ENCODE data around the gene CNTNAP5. TPM values are rescaled to one million over a fixed set of nuclear protein-coding genes. Genes with fewer than 3 reads are reported as not detected.

CNTNAP5 gene
- total RNA-seq, 4 donors from 2014 or later = 0.20 to 1.4 (median 0.68) TPM; not detected in 1

DNA sequence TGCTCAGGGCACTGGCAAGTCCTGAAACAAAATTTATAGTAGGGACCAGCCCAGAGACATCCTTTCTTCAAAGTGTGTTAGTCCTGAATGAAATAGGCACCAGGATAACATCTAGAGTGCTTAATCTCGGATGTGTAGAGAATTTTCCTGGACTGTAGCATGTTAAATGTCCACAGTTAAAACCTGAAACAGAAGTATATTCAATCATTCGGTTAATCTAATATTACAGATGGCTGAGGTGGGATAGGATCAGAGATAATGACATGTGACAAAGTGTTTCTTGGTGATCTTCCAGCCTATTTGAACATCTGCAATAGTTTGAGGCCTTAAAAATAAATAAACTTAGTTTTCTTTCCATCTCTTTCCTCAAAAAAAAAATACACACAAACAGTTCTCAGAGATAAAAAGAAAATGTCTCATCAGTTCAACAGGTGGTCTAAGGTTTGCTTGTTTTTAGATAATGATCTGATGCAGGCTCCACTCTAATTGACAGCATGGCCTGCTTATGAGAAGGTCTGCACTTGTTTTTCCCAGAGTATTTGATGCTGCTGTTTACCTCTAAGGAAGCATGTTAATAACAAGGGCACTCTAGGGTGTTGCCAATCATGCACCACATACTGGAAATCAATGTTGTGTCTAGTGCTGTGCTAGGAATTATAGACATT lies 25.9 kb downstream of the CNTNAP5 start:
- H3K36me3 ChIP-seq = no peaks in the 10 kb centered on the region
- no peaks in the 10 kb centered on the region for H3K9me3 ChIP-seq
- intact Hi-C loops (cut with DNase I; ENCODE audit: low total_unique reads) = no loop called here
- H3K27ac ChIP-seq = no peak overlapping the region
- no peaks in the 10 kb centered on the region for H3K4me1 ChIP-seq
- no peak for DNase-seq
- TF ChIP-seq, protein P1, sequence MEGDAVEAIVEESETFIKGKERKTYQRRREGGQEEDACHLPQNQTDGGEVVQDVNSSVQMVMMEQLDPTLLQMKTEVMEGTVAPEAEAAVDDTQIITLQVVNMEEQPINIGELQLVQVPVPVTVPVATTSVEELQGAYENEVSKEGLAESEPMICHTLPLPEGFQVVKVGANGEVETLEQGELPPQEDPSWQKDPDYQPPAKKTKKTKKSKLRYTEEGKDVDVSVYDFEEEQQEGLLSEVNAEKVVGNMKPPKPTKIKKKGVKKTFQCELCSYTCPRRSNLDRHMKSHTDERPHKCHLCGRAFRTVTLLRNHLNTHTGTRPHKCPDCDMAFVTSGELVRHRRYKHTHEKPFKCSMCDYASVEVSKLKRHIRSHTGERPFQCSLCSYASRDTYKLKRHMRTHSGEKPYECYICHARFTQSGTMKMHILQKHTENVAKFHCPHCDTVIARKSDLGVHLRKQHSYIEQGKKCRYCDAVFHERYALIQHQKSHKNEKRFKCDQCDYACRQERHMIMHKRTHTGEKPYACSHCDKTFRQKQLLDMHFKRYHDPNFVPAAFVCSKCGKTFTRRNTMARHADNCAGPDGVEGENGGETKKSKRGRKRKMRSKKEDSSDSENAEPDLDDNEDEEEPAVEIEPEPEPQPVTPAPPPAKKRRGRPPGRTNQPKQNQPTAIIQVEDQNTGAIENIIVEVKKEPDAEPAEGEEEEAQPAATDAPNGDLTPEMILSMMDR (IDR thresholded peaks at IDR 0.05) = no peak
- no peak for TF ChIP-seq EP300 (IDR thresholded peaks at IDR 0.05; ENCODE audit: low read depth)
- TF ChIP-seq POLR2A (IDR thresholded peaks at IDR 0.05) = no peak
- TF ChIP-seq POLR2AphosphoS5 (IDR thresholded peaks at IDR 0.05) = no peak
- WGBS, 2 donors (ENCODE audit: low coverage in 1 of 2) = 57 to 75% methylated on average over 1 to 2 of the region's 2 CpGs
- H3K27me3 ChIP-seq = no peaks in the 10 kb centered on the region
- in situ Hi-C loops (cut with MboI; ENCODE audit: low pct_ligation_motif_present in 1 of 4, low pct_unique_long_range_greater_than_20kb in 1 of 4, low sequenced_read_pairs in 3 of 4) = no loop called here
- H3K4me3 ChIP-seq = no peak overlapping the region

GRCh38 chr2:124053796-124054195 lies 28.7 kb downstream of the CNTNAP5 start:
- Histone ChIP-seq H3K27ac (no peak overlapping the region), H3K36me3 (no peaks in the 10 kb centered on the region), H3K4me3 (no peak overlapping the region), H3K27me3 (no peaks in the 10 kb centered on the region), H3K4me1 (no peaks in the 10 kb centered on the region), H3K9me3 (no peaks in the 10 kb centered on the region)
- intact Hi-C loops (cut with DNase I; ENCODE audit: low total_unique reads) (no loop called here), in situ Hi-C loops (cut with MboI; ENCODE audit: low pct_ligation_motif_present in 1 of 4, low pct_unique_long_range_greater_than_20kb in 1 of 4, low sequenced_read_pairs in 3 of 4) (no loop called here)
- no peak for DNase-seq
- no peak for TF ChIP-seq EP300 (IDR thresholded peaks at IDR 0.05; ENCODE audit: low read depth)
- 76 to 82% methylated on average over 3 of the region's 3 CpGs for WGBS, 2 donors (ENCODE audit: low coverage in 1 of 2)

- Histone ChIP-seq H3K27ac (no peak overlapping the region), H3K27me3 (no peaks in the 10 kb centered on the region), H3K9me3 (no peaks in the 10 kb centered on the region), H3K36me3 (no peaks in the 10 kb centered on the region), H3K4me3 (no peak overlapping the region), H3K4me1 (no peaks in the 10 kb centered on the region)
- in situ Hi-C loops (cut with MboI; ENCODE audit: low pct_ligation_motif_present in 1 of 4, low pct_unique_long_range_greater_than_20kb in 1 of 4, low sequenced_read_pairs in 3 of 4) = no loop called here
- TF ChIP-seq EP300 (IDR thresholded peaks at IDR 0.05; ENCODE audit: low read depth) (no peak), POLR2A (IDR thresholded peaks at IDR 0.05) (no peak), POLR2AphosphoS5 (IDR thresholded peaks at IDR 0.05) (no peak)
- TF ChIP-seq, protein P1 (IDR thresholded peaks at IDR 0.05) = no peak
- WGBS, 2 donors (ENCODE audit: low coverage in 1 of 2) = 77 to 94% methylated on average over 2 of the region's 2 CpGs
- no peak for DNase-seq
- intact Hi-C loops (cut with DNase I; ENCODE audit: low total_unique reads) = loop anchor here (10.0 kb wide), 1 partner anchor 1681 kb away; no protein-coding TSS in a partner anchor
Observed at GRCh38 chr2:124063596-124063995, 38.5 kb downstream of the CNTNAP5 start.

GRCh38 chr2:124065636-124066035 lies 40.5 kb downstream of the CNTNAP5 start:
- Histone ChIP-seq H3K27ac (no peak overlapping the region), H3K4me1 (no peaks in the 10 kb centered on the region), H3K4me3 (no peak overlapping the region), H3K36me3 (no peaks in the 10 kb centered on the region), H3K27me3 (no peaks in the 10 kb centered on the region), H3K9me3 (no peaks in the 10 kb centered on the region)
- 64 to 69% methylated on average over 3 to 4 of the region's 4 CpGs for WGBS, 2 donors (ENCODE audit: low coverage in 1 of 2)
- in situ Hi-C loops (cut with MboI; ENCODE audit: low pct_ligation_motif_present in 1 of 4, low pct_unique_long_range_greater_than_20kb in 1 of 4, low sequenced_read_pairs in 3 of 4) = no loop called here
- TF ChIP-seq EP300 (IDR thresholded peaks at IDR 0.05; ENCODE audit: low read depth) (no peak), POLR2AphosphoS5 (IDR thresholded peaks at IDR 0.05) (no peak), POLR2A (IDR thresholded peaks at IDR 0.05) (no peak)
- TF ChIP-seq, protein P1 (IDR thresholded peaks at IDR 0.05) = no peak
- intact Hi-C loops (cut with DNase I; ENCODE audit: low total_unique reads) = loop anchor here (10.0 kb wide), 1 partner anchor 1679 kb away; no protein-coding TSS in a partner anchor
- DNase-seq = no peak

DNA sequence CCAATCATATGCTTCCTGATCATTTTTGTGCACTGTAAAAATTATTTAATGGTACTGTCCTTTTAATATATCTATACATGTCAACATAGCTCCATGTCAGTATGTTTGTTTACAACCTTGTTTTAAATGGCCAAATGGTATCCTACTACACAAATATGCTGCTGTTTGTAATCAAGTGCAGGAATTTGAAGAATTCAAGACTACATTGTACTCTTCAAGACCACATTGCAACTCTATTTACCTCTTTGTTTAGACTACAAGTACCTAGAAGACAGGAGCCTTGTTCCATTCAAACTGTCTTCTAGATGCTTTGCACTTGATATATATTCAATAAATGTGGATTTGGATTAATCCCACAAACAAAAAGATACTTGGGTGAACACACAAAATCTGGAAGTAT lies 41.7 kb downstream of the CNTNAP5 start:
- in situ Hi-C loops (cut with MboI; ENCODE audit: low pct_ligation_motif_present in 1 of 4, low pct_unique_long_range_greater_than_20kb in 1 of 4, low sequenced_read_pairs in 3 of 4) = no loop called here
- DNase-seq = no peak
- Histone ChIP-seq H3K9me3 (no peaks in the 10 kb centered on the region), H3K4me3 (no peak overlapping the region), H3K27me3 (no peaks in the 10 kb centered on the region), H3K36me3 (no peaks in the 10 kb centered on the region), H3K4me1 (no peaks in the 10 kb centered on the region), H3K27ac (no peak overlapping the region)
- TF ChIP-seq, protein P1 (IDR thresholded peaks at IDR 0.05) = no peak
- TF ChIP-seq POLR2AphosphoS5 (IDR thresholded peaks at IDR 0.05) = no peak
- TF ChIP-seq POLR2A (IDR thresholded peaks at IDR 0.05) = no peak
- no peak for TF ChIP-seq EP300 (IDR thresholded peaks at IDR 0.05; ENCODE audit: low read depth)
- intact Hi-C loops (cut with DNase I; ENCODE audit: low total_unique reads) = loop anchor here (10.0 kb wide), 1 partner anchor 1678 kb away; no protein-coding TSS in a partner anchor
